Measurements from ENCODE around the gene CFL1. TPM values are rescaled to one million over a fixed set of nuclear protein-coding genes. Genes with fewer than 3 reads are reported as not detected.
A peak's percentile ranks its signal among the peaks of the same experiment; 100 is the strongest.

The CFL1 gene
- total and polyA plus RNA-seq, 2 of the 8 experiments (the other 6 are each of a cell fraction or from before 2014, with no cell fraction given) = 1,252 to 1,365 TPM

- ChIA-PET CTCF (ENCODE audit: partially characterized antibody) (interaction anchor here (0.7 to 19.6 kb wide), 39 partner anchors 8 to 450 kb away, joined by 3 to 283 read pairs (median 6); partner anchors contain the start of genes AP5B1, BANF1, C11orf68 and CFL1), POLR2A (ENCODE audit: partially characterized antibody) (interaction anchor here (0.7 to 39.7 kb wide), 19 partner anchors 9 to 399 kb away, joined by 3 to 1071 read pairs (median 4); partner anchors contain the start of genes C11orf68, CFL1, CST6 and EFEMP2)
- peak within 1 kb of the TSS; percentile 96 for H4K8ac ChIP-seq (ENCODE audit: extremely low read depth, insufficient read depth, low read length)
- peak within 1 kb of the TSS; percentile 49 for H4K5ac ChIP-seq (ENCODE audit: insufficient read length, low read depth, low read length)
- H2BK20ac ChIP-seq (ENCODE audit: low read length) = no peak within 1 kb of the TSS
- H3K79me1 ChIP-seq (ENCODE audit: low read depth, low read length) = no peaks in the 10 kb centered on the region
- H3K4ac ChIP-seq (replicated peaks; ENCODE audit: insufficient read length, low read depth, low read length) = no peak within 1 kb of the TSS
- FAIRE-seq = no peak
- peak in 1 of 2 experiments; percentile 95 for DNase-seq (ENCODE audit: low read depth in 1 of 2, low spot score in 2 of 2)
- H3K27ac ChIP-seq (ENCODE audit: low read depth, low read length) = peak within 1 kb of the TSS; percentile 75; the same call in 1 of the 2 replicates
- 4% methylated on average over 52 of the region's 94 CpGs; no CpG with 5 or more reads in 1 of the 2 experiments for WGBS, 2 experiments (ENCODE audit: extremely low coverage in 1 of 2, insufficient coverage in 1 of 2, insufficient read length in 1 of 2, insufficient replicate concordance in 2 of 2, low coverage in 1 of 2, low lambda C conversion rate in 2 of 2, missing lambda C conversion rate in 1 of 2)
- peak within 1 kb of the TSS; percentile 78 for H3K56ac ChIP-seq (replicated peaks; ENCODE audit: insufficient read length, low read depth, low read length)
- no peak within 1 kb of the TSS for H3K14ac ChIP-seq (ENCODE audit: insufficient read length)
- H2AK5ac ChIP-seq (ENCODE audit: low read depth, low read length) = no peak within 1 kb of the TSS
- H3K18ac ChIP-seq (ENCODE audit: extremely low read depth, low read length) = peak within 1 kb of the TSS; percentile 83
- H2BK12ac ChIP-seq (ENCODE audit: low read depth, low read length) = peak within 1 kb of the TSS; percentile 39; the same call in 1 of the 2 replicates
- peak within 1 kb of the TSS; percentile 74 to 82 (median 78) for H3K4me3 ChIP-seq (ENCODE audit: extremely low read depth in 1 of 4, insufficient read depth in 2 of 4, low read depth in 3 of 4, low read length in 4 of 4)
- peak within 1 kb of the TSS; percentile 65 for H2BK120ac ChIP-seq (replicated peaks; ENCODE audit: low read depth, low read length)
- peaks cover 0 to 30% (median 12%) of the 10 kb centered on the region in 4 experiments; a peak in 5 of 7 replicates for H3K4me1 ChIP-seq (replicated peaks in 1 of 4; ENCODE audit: control insufficient read depth in 3 of 4, insufficient read depth in 4 of 4, low read length in 3 of 4)
- H3K23me2 ChIP-seq (ENCODE audit: low read depth, low read length) = peaks cover 25% of the 10 kb centered on the region
- H2AFZ ChIP-seq (ENCODE audit: low read length) = no peak within 1 kb of the TSS; the same call in 1 of the 2 replicates
- peak within 1 kb of the TSS; percentile 58 to 79 (median 70) for H3K9ac ChIP-seq (replicated peaks in 1 of 4; ENCODE audit: extremely low read depth in 1 of 4, low read depth in 3 of 4, low read length in 3 of 4)
- H2BK5ac ChIP-seq (ENCODE audit: low read depth, low read length) = peak within 1 kb of the TSS; percentile 24; the same call in 1 of the 2 replicates
- no peaks in the 10 kb centered on the region for H3K9me3 ChIP-seq (ENCODE audit: insufficient read depth in 2 of 2, low read depth in 1 of 2, low read length in 1 of 2)
- H3K36me3 ChIP-seq (ENCODE audit: control insufficient read depth in 2 of 4, insufficient read depth in 4 of 4, low read length in 3 of 4) = peaks cover 1 to 6% (median 4%) of the 10 kb centered on the region in 4 experiments; a peak in 4 of 8 replicates
- no peak within 1 kb of the TSS; the same call in 1 of the 2 replicates for H2BK15ac ChIP-seq (ENCODE audit: low read length)
- no peak within 1 kb of the TSS for H3K23ac ChIP-seq (ENCODE audit: insufficient read length)
- H3K4me2 ChIP-seq (ENCODE audit: insufficient read depth in 1 of 2, low read depth in 2 of 2, low read length in 2 of 2) = peak within 1 kb of the TSS; percentile 94 to 97
- H3K79me2 ChIP-seq (ENCODE audit: control insufficient read depth in 1 of 2, insufficient read depth in 2 of 2, low read length in 2 of 2) = peaks cover 0 to 4% of the 10 kb centered on the region in 2 experiments; a peak in 1 of 4 replicates
- peaks cover 0 to 14% (median 8%) of the 10 kb centered on the region in 4 experiments; a peak in 6 of 7 replicates for H3K27me3 ChIP-seq (replicated peaks in 1 of 4; ENCODE audit: control insufficient read depth in 3 of 4, extremely low read depth in 1 of 4, insufficient read depth in 3 of 4, low read length in 3 of 4)
- H4K91ac ChIP-seq (replicated peaks; ENCODE audit: insufficient read length, low read length) = peak within 1 kb of the TSS; percentile 92
- H4K20me1 ChIP-seq (replicated peaks in 1 of 2; ENCODE audit: control insufficient read depth in 1 of 2, insufficient read depth in 2 of 2, low read length in 2 of 2) = peaks cover 2 to 4% of the 10 kb centered on the region in 2 experiments
- peak in 2 of 3 experiments; percentile 25 to 45; a peak in 3 of 4 replicates for TF ChIP-seq CTCF (IDR thresholded peaks at IDR 0.05; ENCODE audit: control extremely low read depth in 1 of 3, insufficient read depth in 1 of 3, low read depth in 1 of 3, low read length in 3 of 3)
- TF ChIP-seq TAF1 (IDR thresholded peaks at IDR 0.05; ENCODE audit: low read depth, low read length) = peak; percentile 77
- TF ChIP-seq KDM4A (IDR thresholded peaks at IDR 0.05; ENCODE audit: low read depth, low read length, severe bottlenecking) = peak; percentile 73
- peak; percentile 68 for TF ChIP-seq POLR2AphosphoS5 (IDR thresholded peaks at IDR 0.05; ENCODE audit: low read depth, low read length)
- TF ChIP-seq TBP (IDR thresholded peaks at IDR 0.05; ENCODE audit: low read depth, low read length) = peak; percentile 66; the same call in 1 of the 2 replicates
- peak in 1 of 2 experiments; percentile 81; a peak in 2 of 3 replicates for TF ChIP-seq POLR2A (IDR thresholded peaks at IDR 0.05; ENCODE audit: control extremely low read depth in 1 of 2, low read depth in 2 of 2, low read length in 2 of 2)
- peak; percentile 89 for TF ChIP-seq MAX (IDR thresholded peaks at IDR 0.05)
Observed at GRCh38 chr11:65890324-65891218, 32.6 kb upstream of the CFL1 start, which contains the start of gene CCDC85B. Gene CCDC85B, plus strand, starts transcription at chr11:65890673. Its CDS starts 111 bp downstream, at chr11:65890784.

All from H1 (cell line).